Esophagus squamous epithelium (tissue), 4 donors: Measurements from ENCODE around the gene PIK3C2G.

Experiments
- CTCF ChIP-seq, 6 experiments: fragments of 450-650 bp in 4 of 6; fragments of 200-600 bp in 2 of 6; sonication (generic) in 2 of 6; IDR thresholded peaks; one replicate each; pipeline ENCODE4 v1.5.1; 2016 to 2019; ENCODE audit warnings: antibody characterized with exemption in 6 of 6, mild to moderate bottlenecking in 4 of 6, moderate library complexity in 4 of 6
- POLR2A ChIP-seq, 4 donors: fragments of 450-650 bp; IDR thresholded peaks; one replicate each; pipeline ENCODE4 v1.6.1; 2017; ENCODE audit warnings: antibody characterized with exemption in 4 of 4, mild to moderate bottlenecking in 4 of 4, moderate library complexity in 3 of 4

GRCh38 chr12:18589316-18589715 lies 328.0 kb downstream of the PIK3C2G start:
- TF ChIP-seq CTCF (IDR thresholded peaks at IDR 0.05) (peak in 1 of 6 experiments; percentile 10), POLR2A (IDR thresholded peaks at IDR 0.05) (no peak)
